ENCODE data around the gene CCT5.
"Not testable (repeated sequence)": the region's sequence is repeated elsewhere in the genome, so short reads cannot be mapped to it uniquely, and the experiment has no call there.

CCT5 gene

GRCh38 chr5:10268100-10268499 is 18.0 kb downstream of the CCT5 start:
- TF ChIP-seq, protein P1, sequence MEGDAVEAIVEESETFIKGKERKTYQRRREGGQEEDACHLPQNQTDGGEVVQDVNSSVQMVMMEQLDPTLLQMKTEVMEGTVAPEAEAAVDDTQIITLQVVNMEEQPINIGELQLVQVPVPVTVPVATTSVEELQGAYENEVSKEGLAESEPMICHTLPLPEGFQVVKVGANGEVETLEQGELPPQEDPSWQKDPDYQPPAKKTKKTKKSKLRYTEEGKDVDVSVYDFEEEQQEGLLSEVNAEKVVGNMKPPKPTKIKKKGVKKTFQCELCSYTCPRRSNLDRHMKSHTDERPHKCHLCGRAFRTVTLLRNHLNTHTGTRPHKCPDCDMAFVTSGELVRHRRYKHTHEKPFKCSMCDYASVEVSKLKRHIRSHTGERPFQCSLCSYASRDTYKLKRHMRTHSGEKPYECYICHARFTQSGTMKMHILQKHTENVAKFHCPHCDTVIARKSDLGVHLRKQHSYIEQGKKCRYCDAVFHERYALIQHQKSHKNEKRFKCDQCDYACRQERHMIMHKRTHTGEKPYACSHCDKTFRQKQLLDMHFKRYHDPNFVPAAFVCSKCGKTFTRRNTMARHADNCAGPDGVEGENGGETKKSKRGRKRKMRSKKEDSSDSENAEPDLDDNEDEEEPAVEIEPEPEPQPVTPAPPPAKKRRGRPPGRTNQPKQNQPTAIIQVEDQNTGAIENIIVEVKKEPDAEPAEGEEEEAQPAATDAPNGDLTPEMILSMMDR (IDR thresholded peaks at IDR 0.05; ENCODE audit: borderline replicate concordance, extremely low read depth, low read length, poor library complexity, severe bottlenecking): no peak
- no peak overlapping the region for H2AFZ ChIP-seq (ENCODE audit: low read depth, low read length)
- DNase-seq: no peak
- H3K4me2 ChIP-seq (ENCODE audit: insufficient read depth, low read length): no peak overlapping the region
- no peaks in the 10 kb centered on the region for H3K79me2 ChIP-seq (ENCODE audit: insufficient read depth, low read length)
- H4K20me1 ChIP-seq (ENCODE audit: insufficient read depth, low read length): no peaks in the 10 kb centered on the region; the same call in 1 of the 2 replicates
- peaks cover 28% of the 10 kb centered on the region for H3K36me3 ChIP-seq (ENCODE audit: insufficient read depth, low read length)
- no peaks in the 10 kb centered on the region for H3K27me3 ChIP-seq (ENCODE audit: insufficient read depth, low read length, poor library complexity)
- no peak overlapping the region for H3K4me3 ChIP-seq (ENCODE audit: low read depth in 1 of 2, low read length in 2 of 2)
- no peak overlapping the region for H3K9ac ChIP-seq (ENCODE audit: low read depth, low read length)
- no peak for ATAC-seq (ENCODE audit: insufficient read depth, low read depth)
- no peaks in the 10 kb centered on the region for H3K9me3 ChIP-seq (ENCODE audit: insufficient read depth, low read length, severe bottlenecking)
- H3K4me1 ChIP-seq (ENCODE audit: insufficient read depth, low read length): no peaks in the 10 kb centered on the region; the same call in 1 of the 2 replicates
- no peak overlapping the region for H3K27ac ChIP-seq (ENCODE audit: low read length)

GRCh38 chr5:10272053-10272874 is 22.2 kb downstream of the CCT5 start:
- Histone ChIP-seq H2AFZ (ENCODE audit: low read depth, low read length) (no peak overlapping the region), H4K20me1 (ENCODE audit: insufficient read depth, low read length) (no peaks in the 10 kb centered on the region), H3K9ac (ENCODE audit: low read depth, low read length) (no peak overlapping the region), H3K4me3 (ENCODE audit: low read depth in 1 of 2, low read length in 2 of 2) (no peak overlapping the region), H3K9me3 (ENCODE audit: insufficient read depth, low read length, severe bottlenecking) (no peaks in the 10 kb centered on the region), H3K4me2 (ENCODE audit: insufficient read depth, low read length) (no peak overlapping the region), H3K27me3 (ENCODE audit: insufficient read depth, low read length, poor library complexity) (no peaks in the 10 kb centered on the region), H3K4me1 (ENCODE audit: insufficient read depth, low read length) (peaks cover 11% of the 10 kb centered on the region), H3K79me2 (ENCODE audit: insufficient read depth, low read length) (no peaks in the 10 kb centered on the region), H3K36me3 (ENCODE audit: insufficient read depth, low read length) (no peaks in the 10 kb centered on the region), H3K27ac (ENCODE audit: low read length) (no peak overlapping the region)
- DNase-seq (no peak), ATAC-seq (ENCODE audit: insufficient read depth, low read depth) (no peak)
- no peak for TF ChIP-seq EZH2 (IDR thresholded peaks at IDR 0.05; ENCODE audit: borderline replicate concordance, low read depth, low read length, severe bottlenecking)
- TF ChIP-seq, protein P1 (IDR thresholded peaks at IDR 0.05; ENCODE audit: borderline replicate concordance, extremely low read depth, low read length, poor library complexity, severe bottlenecking): no peak

DNA sequence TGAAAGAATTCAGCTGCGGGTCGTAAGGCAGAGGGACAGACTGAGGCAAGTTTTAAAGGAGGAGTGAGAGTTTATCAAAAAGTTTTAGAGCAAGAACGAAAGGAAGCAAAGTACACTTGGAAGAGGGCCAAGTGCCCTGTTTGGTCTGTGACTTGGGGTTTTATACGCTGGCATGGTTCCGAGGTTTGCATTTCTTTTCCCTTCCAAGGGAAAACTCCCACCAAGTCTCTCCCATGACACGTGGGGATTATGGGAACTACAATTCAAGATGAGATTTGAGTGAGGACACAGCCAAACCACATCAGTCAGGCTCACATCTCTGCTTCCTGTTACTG is 22.8 kb downstream of the CCT5 start:
- H3K9me3 ChIP-seq (ENCODE audit: insufficient read depth, low read length, severe bottlenecking); H4K20me1 ChIP-seq (ENCODE audit: insufficient read depth, low read length); H3K27me3 ChIP-seq (ENCODE audit: insufficient read depth, low read length, poor library complexity); H3K79me2 ChIP-seq (ENCODE audit: insufficient read depth, low read length); H3K36me3 ChIP-seq (ENCODE audit: insufficient read depth, low read length); H3K4me2 ChIP-seq (ENCODE audit: insufficient read depth, low read length); H3K9ac ChIP-seq (ENCODE audit: low read depth, low read length); H3K4me3 ChIP-seq (ENCODE audit: low read depth in 1 of 2, low read length in 2 of 2); DNase-seq; H3K27ac ChIP-seq (ENCODE audit: low read length); H2AFZ ChIP-seq (ENCODE audit: low read depth, low read length): not testable (repeated sequence)
- peaks cover 11% of the 10 kb centered on the region for H3K4me1 ChIP-seq (ENCODE audit: insufficient read depth, low read length)
- ATAC-seq (ENCODE audit: insufficient read depth, low read depth): peak; percentile 34; the same call in 1 of the 3 replicates

DNA sequence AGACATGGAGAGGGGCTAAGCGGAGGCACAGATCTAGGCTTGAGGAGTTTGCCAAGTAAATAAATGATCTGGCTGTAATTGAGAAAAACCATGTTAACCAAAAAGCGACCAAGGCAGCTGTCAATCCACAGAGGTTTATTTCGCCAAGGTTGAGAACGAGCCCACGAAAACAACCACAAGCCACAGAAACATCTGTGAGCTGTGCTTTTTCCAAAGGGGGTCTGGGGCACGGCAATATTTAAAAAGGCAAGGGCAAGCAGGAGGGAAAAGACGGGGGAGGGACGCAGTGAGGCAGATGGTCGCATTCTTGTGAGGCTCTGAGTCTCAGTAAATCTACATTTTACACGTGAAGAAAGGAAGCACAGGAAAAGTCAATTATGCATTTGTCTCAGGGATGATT is 25.4 kb downstream of the CCT5 start:
- peak; percentile 62 for DNase-seq
- Histone ChIP-seq H3K27ac (ENCODE audit: low read length) (no peak overlapping the region), H3K79me2 (ENCODE audit: insufficient read depth, low read length) (no peaks in the 10 kb centered on the region), H2AFZ (ENCODE audit: low read depth, low read length) (no peak overlapping the region), H3K36me3 (ENCODE audit: insufficient read depth, low read length) (no peaks in the 10 kb centered on the region), H3K4me1 (ENCODE audit: insufficient read depth, low read length) (peaks cover 11% of the 10 kb centered on the region), H3K4me2 (ENCODE audit: insufficient read depth, low read length) (no peak overlapping the region), H4K20me1 (ENCODE audit: insufficient read depth, low read length) (no peaks in the 10 kb centered on the region), H3K4me3 (ENCODE audit: low read depth in 1 of 2, low read length in 2 of 2) (no peak overlapping the region), H3K9ac (ENCODE audit: low read depth, low read length) (no peak overlapping the region), H3K9me3 (ENCODE audit: insufficient read depth, low read length, severe bottlenecking) (no peaks in the 10 kb centered on the region), H3K27me3 (ENCODE audit: insufficient read depth, low read length, poor library complexity) (peaks cover 5% of the 10 kb centered on the region)
- TF ChIP-seq, protein P1 (IDR thresholded peaks at IDR 0.05; ENCODE audit: borderline replicate concordance, extremely low read depth, low read length, poor library complexity, severe bottlenecking): no peak
- TF ChIP-seq EZH2 (IDR thresholded peaks at IDR 0.05; ENCODE audit: borderline replicate concordance, low read depth, low read length, severe bottlenecking): no peak
- ATAC-seq (ENCODE audit: insufficient read depth, low read depth): peak; percentile 77

All from DND-41 (cell line).